Suprapubic skin (tissue), 3 donors: ENCODE results near the gene PHLDB2.

Experiments
- CTCF ChIP-seq, 2 donors: fragments of 200-600 bp in 1 of 2; fragments of 450-650 bp in 1 of 2; sonication (generic) in 1 of 2; IDR thresholded peaks; one replicate each; pipeline ENCODE4 v1.5.1; 2016 to 2019; ENCODE audit warnings: antibody characterized with exemption in 2 of 2, mild to moderate bottlenecking in 1 of 2, moderate library complexity in 1 of 2
- EP300 ChIP-seq: sonication (generic); formaldehyde crosslinking; IDR thresholded peaks from one replicate; pipeline ENCODE4 v1.6.1; 2017; ENCODE audit warnings: antibody characterized with exemption

- TF ChIP-seq CTCF (IDR thresholded peaks at IDR 0.05) (no peak), EP300 (no peak)
These were observed 30.0 kb upstream of the PHLDB2 start for GRCh38 chr3:111829023-111829422.
